ENCODE measurements around the gene HRH3. TPM values are rescaled to one million over a fixed set of nuclear protein-coding genes. Genes with fewer than 3 reads are reported as not detected.

HRH3 gene
- total and polyA plus RNA-seq, 2 donors = 0.05 TPM; not detected in 1

GRCh38 chr20:62190639-62191411, 29.3 kb downstream of the HRH3 start:
- 97% methylated on average over 25 of the region's 25 CpGs for WGBS
- no peak overlapping the region for H3K4me3 ChIP-seq (ENCODE audit: low read length in 2 of 2)
- peaks cover 15 to 17% of the 10 kb centered on the region in 2 donors for H3K4me1 ChIP-seq (ENCODE audit: control insufficient read depth in 2 of 2, insufficient read depth in 2 of 2, low read length in 2 of 2)
- H3K27me3 ChIP-seq (ENCODE audit: control insufficient read depth in 2 of 2, insufficient read depth in 1 of 2, low read length in 1 of 2) = no peaks in the 10 kb centered on the region
- no peak for DNase-seq (ENCODE audit: low read depth in 6 of 9, low spot score in 9 of 9)
- H3K27ac ChIP-seq (ENCODE audit: low read depth in 1 of 2, low read length in 1 of 2) = no peak overlapping the region
- peaks cover 8 to 16% of the 10 kb centered on the region in 2 donors for H3K36me3 ChIP-seq (ENCODE audit: control insufficient read depth in 2 of 2, insufficient read depth in 2 of 2, low read length in 1 of 2)
- H3K9me3 ChIP-seq (ENCODE audit: control insufficient read depth in 2 of 2, insufficient read depth in 1 of 2, low read length in 1 of 2) = no peaks in the 10 kb centered on the region

GRCh38 chr20:62186887-62187866, 32.9 kb downstream of the HRH3 start:
- DNase-seq (ENCODE audit: low read depth in 6 of 9, low spot score in 9 of 9) = no peak
- peaks cover 6 to 8% of the 10 kb centered on the region in 2 donors for H3K36me3 ChIP-seq (ENCODE audit: control insufficient read depth in 2 of 2, insufficient read depth in 2 of 2, low read length in 1 of 2)
- H3K27ac ChIP-seq (ENCODE audit: low read depth in 1 of 2, low read length in 1 of 2) = no peak overlapping the region
- 95% methylated on average over 13 of the region's 13 CpGs for WGBS
- H3K4me3 ChIP-seq (ENCODE audit: low read length in 2 of 2) = no peak overlapping the region
- no peaks in the 10 kb centered on the region for H3K27me3 ChIP-seq (ENCODE audit: control insufficient read depth in 2 of 2, insufficient read depth in 1 of 2, low read length in 1 of 2)
- no peaks in the 10 kb centered on the region for H3K9me3 ChIP-seq (ENCODE audit: control insufficient read depth in 2 of 2, insufficient read depth in 1 of 2, low read length in 1 of 2)
- peaks cover 6 to 7% of the 10 kb centered on the region in 2 donors for H3K4me1 ChIP-seq (ENCODE audit: control insufficient read depth in 2 of 2, insufficient read depth in 2 of 2, low read length in 2 of 2)

GRCh38 chr20:62186096-62186426, 34.0 kb downstream of the HRH3 start:
- H3K9me3 ChIP-seq (ENCODE audit: control insufficient read depth in 2 of 2, insufficient read depth in 1 of 2, low read length in 1 of 2) = no peaks in the 10 kb centered on the region
- H3K27me3 ChIP-seq (ENCODE audit: control insufficient read depth in 2 of 2, insufficient read depth in 1 of 2, low read length in 1 of 2) = no peaks in the 10 kb centered on the region
- WGBS = 90% methylated on average over 3 of the region's 3 CpGs
- peaks cover 6 to 8% of the 10 kb centered on the region in 2 donors for H3K36me3 ChIP-seq (ENCODE audit: control insufficient read depth in 2 of 2, insufficient read depth in 2 of 2, low read length in 1 of 2)
- no peak overlapping the region for H3K4me3 ChIP-seq (ENCODE audit: low read length in 2 of 2)
- no peak for DNase-seq (ENCODE audit: low read depth in 6 of 9, low spot score in 9 of 9)
- peaks cover 6 to 7% of the 10 kb centered on the region in 2 donors for H3K4me1 ChIP-seq (ENCODE audit: control insufficient read depth in 2 of 2, insufficient read depth in 2 of 2, low read length in 2 of 2)
- no peak overlapping the region for H3K27ac ChIP-seq (ENCODE audit: low read depth in 1 of 2, low read length in 1 of 2)

- H3K9me3 ChIP-seq (ENCODE audit: control insufficient read depth in 2 of 2, insufficient read depth in 1 of 2, low read length in 1 of 2) = no peaks in the 10 kb centered on the region
- H3K4me3 ChIP-seq (ENCODE audit: low read length in 2 of 2) = peak overlapping the region; percentile 81 to 92
- no peak for DNase-seq (ENCODE audit: low read depth in 6 of 9, low spot score in 9 of 9)
- peak overlapping the region in 1 of 2 donors; percentile 51 for H3K27ac ChIP-seq (ENCODE audit: low read depth in 1 of 2, low read length in 1 of 2)
- WGBS = 36% methylated on average over 25 of the region's 25 CpGs
- peaks cover 6 to 7% of the 10 kb centered on the region in 2 donors for H3K4me1 ChIP-seq (ENCODE audit: control insufficient read depth in 2 of 2, insufficient read depth in 2 of 2, low read length in 2 of 2)
- H3K36me3 ChIP-seq (ENCODE audit: control insufficient read depth in 2 of 2, insufficient read depth in 2 of 2, low read length in 1 of 2) = peaks cover 0 to 6% of the 10 kb centered on the region in 2 donors
- H3K27me3 ChIP-seq (ENCODE audit: control insufficient read depth in 2 of 2, insufficient read depth in 1 of 2, low read length in 1 of 2) = no peaks in the 10 kb centered on the region
Observed at GRCh38 chr20:62183426-62184142, 36.5 kb downstream of the HRH3 start.

- WGBS = under 1% methylated on average over 96 of the region's 96 CpGs
- Histone ChIP-seq H3K27me3 (ENCODE audit: control insufficient read depth in 2 of 2, insufficient read depth in 1 of 2, low read length in 1 of 2) (no peaks in the 10 kb centered on the region), H3K4me3 (ENCODE audit: low read length in 2 of 2) (peak within 1 kb of the TSS; percentile 81 to 92), H3K9me3 (ENCODE audit: control insufficient read depth in 2 of 2, insufficient read depth in 1 of 2, low read length in 1 of 2) (no peaks in the 10 kb centered on the region), H3K36me3 (ENCODE audit: control insufficient read depth in 2 of 2, insufficient read depth in 2 of 2, low read length in 1 of 2) (peaks cover 0 to 6% of the 10 kb centered on the region in 2 donors), H3K27ac (ENCODE audit: low read depth in 1 of 2, low read length in 1 of 2) (peak within 1 kb of the TSS; percentile 89 to 99), H3K4me1 (ENCODE audit: control insufficient read depth in 2 of 2, insufficient read depth in 2 of 2, low read length in 2 of 2) (peaks cover 6 to 7% of the 10 kb centered on the region in 2 donors)
- peak; percentile 84 to 98 (median 95) for DNase-seq (ENCODE audit: low read depth in 6 of 9, low spot score in 9 of 9)
Observed at GRCh38 chr20:62182469-62183425, 37.3 kb downstream of the HRH3 start, which contains the start of gene MTG2. TSS of gene MTG2 (plus strand) at chr20:62183028. CDS start at chr20:62193421, 10,393 bp downstream.

GRCh38 chr20:62181808-62182207, 38.3 kb downstream of the HRH3 start:
- Histone ChIP-seq H3K27me3 (ENCODE audit: control insufficient read depth in 2 of 2, insufficient read depth in 1 of 2, low read length in 1 of 2) (no peaks in the 10 kb centered on the region), H3K4me3 (ENCODE audit: low read length in 2 of 2) (peak overlapping the region; percentile 81 to 92), H3K4me1 (ENCODE audit: control insufficient read depth in 2 of 2, insufficient read depth in 2 of 2, low read length in 2 of 2) (peaks cover 5 to 6% of the 10 kb centered on the region in 2 donors), H3K27ac (ENCODE audit: low read depth in 1 of 2, low read length in 1 of 2) (no peak overlapping the region), H3K9me3 (ENCODE audit: control insufficient read depth in 2 of 2, insufficient read depth in 1 of 2, low read length in 1 of 2) (no peaks in the 10 kb centered on the region), H3K36me3 (ENCODE audit: control insufficient read depth in 2 of 2, insufficient read depth in 2 of 2, low read length in 1 of 2) (peaks cover 0 to 6% of the 10 kb centered on the region in 2 donors)
- 99% methylated on average over 2 of the region's 2 CpGs for WGBS
- DNase-seq (ENCODE audit: low read depth in 6 of 9, low spot score in 9 of 9) = no peak

- Histone ChIP-seq H3K4me1 (ENCODE audit: control insufficient read depth in 2 of 2, insufficient read depth in 2 of 2, low read length in 2 of 2) (peaks cover 5 to 6% of the 10 kb centered on the region in 2 donors), H3K4me3 (ENCODE audit: low read length in 2 of 2) (no peak overlapping the region)
- DNase-seq (ENCODE audit: low read depth in 6 of 9, low spot score in 9 of 9) = no peak
Observed at GRCh38 chr20:62179162-62179504, 40.9 kb downstream of the HRH3 start.

More at GRCh38 chr20:62179162-62179504, 40.9 kb downstream of the HRH3 start:
- no peaks in the 10 kb centered on the region for H3K9me3 ChIP-seq (ENCODE audit: control insufficient read depth in 2 of 2, insufficient read depth in 1 of 2, low read length in 1 of 2)
- H3K27me3 ChIP-seq (ENCODE audit: control insufficient read depth in 2 of 2, insufficient read depth in 1 of 2, low read length in 1 of 2) = no peaks in the 10 kb centered on the region
- WGBS = 98% methylated on average over 14 of the region's 14 CpGs
- H3K36me3 ChIP-seq (ENCODE audit: control insufficient read depth in 2 of 2, insufficient read depth in 2 of 2, low read length in 1 of 2) = peaks cover 2 to 21% of the 10 kb centered on the region in 2 donors
- no peak overlapping the region for H3K27ac ChIP-seq (ENCODE audit: low read depth in 1 of 2, low read length in 1 of 2)
